HG03575 (cell line): Measurements from ENCODE around the gene PLA2G4A.
A peak's percentile ranks its signal among the peaks of the same experiment; 100 is the strongest.

ENCODE experiments used
- ATAC-seq: cut with Tn5 transposase; IDR thresholded peaks from one replicate; pipeline ENCODE4 v1.9.1; 2021; ENCODE audit not compliant: unreplicated experiment, insufficient number of reproducible peaks, low FRiP score; ENCODE audit errors: extremely low read depth

PLA2G4A gene

DNA sequence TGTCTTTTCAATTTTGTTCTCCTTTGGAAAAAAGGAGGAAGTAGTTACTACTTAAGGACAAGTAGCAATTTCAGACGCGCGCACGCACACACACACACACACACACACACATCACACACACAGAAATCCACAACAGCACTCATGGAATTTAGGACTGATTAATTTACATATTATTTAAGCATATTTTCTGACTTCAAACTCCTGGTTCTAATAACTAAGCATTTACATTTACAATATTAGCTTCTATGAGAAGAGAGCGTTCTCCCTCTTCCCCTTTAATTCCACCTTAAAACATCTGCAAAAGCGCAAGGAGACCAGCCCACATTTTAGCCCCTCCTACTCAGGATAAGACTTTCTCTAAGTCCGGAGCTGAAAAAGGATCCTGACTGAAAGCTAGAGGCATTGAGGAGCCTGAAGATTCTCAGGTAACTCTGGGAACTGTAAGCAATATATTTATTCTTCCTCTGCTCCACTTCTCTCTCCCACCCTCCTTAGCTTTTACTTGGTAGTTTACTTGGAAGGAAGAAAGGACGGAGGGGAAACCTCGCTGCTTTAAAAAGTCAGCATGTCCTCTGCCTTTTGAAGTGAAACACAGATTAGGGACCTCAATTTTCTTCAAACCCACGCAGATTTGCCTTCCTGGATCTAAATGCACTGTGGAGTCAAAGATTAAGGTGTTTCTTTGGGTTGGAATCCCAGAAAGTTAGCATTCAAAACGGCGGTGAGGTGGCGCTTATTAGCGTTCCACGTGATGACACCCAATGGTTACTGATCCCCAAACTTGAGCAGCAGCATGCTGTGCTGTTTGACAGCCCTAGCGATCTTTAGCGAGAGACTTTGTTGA, at the start of gene PLA2G4A:
Gene PLA2G4A (plus strand): TSS at position 339 of the 844 bp plus-strand sequence. CDS start 25,406 bp downstream, outside the sequence.
- peak; percentile 53 for ATAC-seq

DNA sequence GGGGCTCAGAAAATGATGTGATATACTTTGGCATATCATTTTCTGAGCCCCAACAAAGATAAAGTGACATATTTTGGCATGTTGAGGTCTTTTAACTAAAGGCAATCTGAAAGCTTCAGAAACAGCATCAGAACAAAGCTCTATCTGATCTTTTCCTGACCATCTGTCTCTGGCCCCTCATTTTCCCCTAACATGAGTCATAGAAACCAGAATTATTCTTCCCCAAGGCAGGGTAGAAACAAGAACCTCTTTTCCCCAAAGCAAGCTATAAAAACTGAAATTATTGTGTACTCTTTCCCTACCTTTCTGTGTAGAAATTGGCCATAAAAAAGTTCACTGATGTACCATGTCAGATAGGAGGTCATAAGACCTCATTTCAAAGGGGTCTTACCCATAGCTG, 48.7 kb upstream of the PLA2G4A start:
- ATAC-seq = no peak

DNA sequence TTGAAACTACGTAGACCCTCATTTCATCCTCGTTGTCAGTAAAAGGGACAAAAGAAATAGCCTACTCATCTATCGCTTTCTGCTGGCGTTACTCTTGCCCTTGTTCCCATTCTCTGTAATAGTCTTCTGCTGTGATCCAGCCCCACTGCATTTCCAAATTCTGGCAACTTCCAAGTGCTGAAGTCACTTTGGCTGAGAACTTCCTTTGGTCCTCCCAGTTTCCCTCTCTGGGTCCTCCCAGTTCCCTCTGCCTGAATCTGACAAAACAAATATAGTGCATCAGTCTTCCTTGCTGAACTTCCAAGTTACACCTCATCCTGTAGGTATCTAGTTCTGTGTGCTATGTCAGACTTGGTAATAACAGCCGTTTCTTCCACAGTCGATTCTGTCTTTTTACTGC, 47.0 kb upstream of the PLA2G4A start:
- ATAC-seq = no peak

DNA sequence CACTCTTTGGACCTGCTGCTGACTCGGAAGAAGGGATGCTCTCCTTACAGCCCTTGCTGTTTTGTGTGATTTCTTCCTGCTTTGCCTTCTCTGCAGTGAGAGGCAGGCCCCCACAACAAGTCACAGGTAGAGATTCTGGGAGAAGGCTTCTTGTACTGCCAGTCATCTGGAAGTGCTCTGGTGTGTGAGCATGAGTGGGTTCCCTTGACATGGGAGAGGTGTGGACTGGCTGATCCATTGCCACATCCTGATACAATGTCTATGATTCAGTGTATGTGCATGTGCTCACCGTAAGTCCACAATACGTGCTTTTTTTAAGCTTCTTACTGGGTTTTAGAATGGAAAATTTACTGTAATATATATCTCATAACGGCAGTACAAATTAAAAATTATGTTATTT, 46.0 kb upstream of the PLA2G4A start:
- ATAC-seq = no peak

GRCh38 chr1:186783193-186783592, 45.6 kb upstream of the PLA2G4A start:
- no peak for ATAC-seq

GRCh38 chr1:186785503-186785902, 43.2 kb upstream of the PLA2G4A start:
- ATAC-seq = no peak

DNA sequence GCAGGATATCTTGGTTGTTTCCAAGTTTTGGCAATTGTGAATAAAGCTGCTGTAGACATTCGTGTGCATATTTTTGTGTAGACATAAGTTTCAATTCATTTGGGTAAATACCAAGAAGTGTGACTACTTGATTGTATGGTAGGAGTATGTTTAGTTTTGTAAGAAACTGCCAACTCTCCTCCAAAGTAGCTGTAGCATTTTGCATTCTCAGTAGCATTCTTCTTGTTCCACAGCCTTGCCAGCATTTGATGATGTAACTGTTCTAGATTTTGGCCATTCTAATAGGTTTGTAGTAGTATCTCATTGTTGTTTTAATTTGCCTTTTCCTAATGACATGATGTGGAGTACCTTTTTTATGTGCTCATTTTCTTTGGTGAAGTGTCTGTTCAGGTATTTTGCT, 38.6 kb upstream of the PLA2G4A start:
- ATAC-seq = no peak

- ATAC-seq = no peak
Observed at GRCh38 chr1:186792870-186793581, 35.7 kb upstream of the PLA2G4A start.

- no peak for ATAC-seq
Observed at GRCh38 chr1:186793582-186793927, 35.2 kb upstream of the PLA2G4A start.

DNA sequence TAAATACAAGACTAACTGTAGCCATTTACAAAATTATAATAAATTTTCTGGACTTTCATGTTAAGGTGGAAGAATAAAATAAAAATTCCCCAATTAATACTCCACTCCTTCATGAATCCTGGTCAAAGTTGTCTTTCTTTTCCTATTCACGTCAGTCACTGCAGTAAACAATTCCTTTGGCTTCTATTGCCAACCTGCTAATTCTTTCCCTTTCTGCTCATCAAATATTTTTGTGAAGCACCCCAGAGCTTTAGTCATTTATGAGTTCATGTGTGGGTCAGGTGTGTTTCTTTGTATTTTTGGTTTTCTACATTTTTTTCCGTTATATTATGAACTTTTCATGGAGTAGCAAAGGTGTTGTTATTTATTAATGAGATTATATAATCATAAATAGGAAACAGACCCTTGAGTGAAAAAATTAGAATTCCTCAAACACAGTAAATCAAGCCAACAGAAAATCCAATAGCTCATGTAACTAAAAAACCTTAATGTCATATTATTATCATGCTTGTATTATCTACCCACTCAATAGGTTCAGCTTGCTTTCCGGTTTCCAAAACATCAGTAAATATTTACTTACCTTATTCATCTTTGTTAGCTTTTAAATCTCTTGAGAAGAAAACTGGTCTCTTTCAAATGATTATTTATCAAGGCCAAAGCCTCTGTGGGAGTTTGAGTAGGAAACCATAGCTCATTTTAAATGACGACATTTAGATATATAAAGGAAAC, 29.6 kb upstream of the PLA2G4A start:
- ATAC-seq = no peak

DNA sequence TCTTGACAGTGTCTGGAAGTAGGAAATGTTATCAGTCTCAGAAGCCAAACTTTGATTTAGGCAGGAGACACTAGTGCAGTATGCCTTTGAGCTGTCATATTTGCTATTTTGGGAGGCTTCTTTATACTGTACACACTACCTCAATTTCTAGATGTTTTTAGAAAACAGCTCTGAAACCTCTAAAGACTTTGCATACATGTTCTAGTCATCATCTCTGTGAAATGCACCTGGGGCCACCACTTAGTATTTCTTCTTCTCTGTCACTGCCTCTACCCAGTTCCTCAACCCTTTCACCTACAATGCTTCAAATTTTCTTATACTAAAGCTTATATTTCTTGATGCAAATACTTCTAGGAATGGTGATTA, 29.1 kb upstream of the PLA2G4A start:
- peak; percentile 74 for ATAC-seq

GRCh38 chr1:186802388-186802787, 26.4 kb upstream of the PLA2G4A start:
- no peak for ATAC-seq

GRCh38 chr1:186804679-186805078, 24.1 kb upstream of the PLA2G4A start:
- ATAC-seq = no peak

- no peak for ATAC-seq
Observed at GRCh38 chr1:186806477-186806876, 22.3 kb upstream of the PLA2G4A start.

- no peak for ATAC-seq
Observed at GRCh38 chr1:186807163-186807562, 21.6 kb upstream of the PLA2G4A start.

GRCh38 chr1:186811892-186812291, 16.9 kb upstream of the PLA2G4A start:
- ATAC-seq = no peak

- ATAC-seq = no peak
Observed at GRCh38 chr1:186812570-186812969, 16.2 kb upstream of the PLA2G4A start.

DNA sequence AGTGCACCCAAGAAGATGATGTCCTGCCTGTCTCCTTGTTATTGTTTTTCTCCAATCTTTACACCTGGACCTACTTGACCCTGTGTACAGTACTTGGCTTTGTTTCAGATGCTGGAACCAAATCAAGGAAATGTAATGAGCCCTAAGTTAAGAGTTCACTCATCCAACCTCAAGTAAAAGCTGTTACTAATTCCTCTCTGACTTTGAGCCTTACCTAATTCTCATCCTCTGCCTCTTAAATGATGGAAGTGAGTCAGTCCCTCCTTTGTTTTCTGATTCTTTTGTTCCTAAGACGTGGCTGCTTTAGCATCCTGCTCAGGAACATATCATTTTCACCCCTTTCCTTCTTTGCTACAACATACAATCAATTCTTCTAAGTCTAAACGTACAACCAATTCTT, 15.3 kb upstream of the PLA2G4A start:
- ATAC-seq = no peak

DNA sequence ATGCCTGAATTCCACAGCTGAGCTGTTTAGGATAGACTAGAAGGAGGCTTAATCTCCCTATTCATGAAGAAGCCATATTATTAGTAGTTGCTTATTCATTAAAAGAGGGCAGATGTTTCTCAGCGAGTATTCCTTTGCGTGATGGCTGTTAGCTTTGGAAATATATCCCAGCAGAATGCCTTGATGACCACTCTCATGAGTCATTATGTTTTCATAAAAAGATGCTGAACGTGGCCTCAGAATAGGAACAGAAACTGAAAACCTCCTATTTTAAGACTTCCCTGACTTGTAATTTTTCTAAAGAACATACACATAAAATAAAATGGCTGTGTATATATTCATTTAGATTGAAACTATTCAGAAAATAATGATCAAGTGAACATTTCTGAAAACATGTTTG, 9.6 kb upstream of the PLA2G4A start:
- ATAC-seq = peak; percentile 44

DNA sequence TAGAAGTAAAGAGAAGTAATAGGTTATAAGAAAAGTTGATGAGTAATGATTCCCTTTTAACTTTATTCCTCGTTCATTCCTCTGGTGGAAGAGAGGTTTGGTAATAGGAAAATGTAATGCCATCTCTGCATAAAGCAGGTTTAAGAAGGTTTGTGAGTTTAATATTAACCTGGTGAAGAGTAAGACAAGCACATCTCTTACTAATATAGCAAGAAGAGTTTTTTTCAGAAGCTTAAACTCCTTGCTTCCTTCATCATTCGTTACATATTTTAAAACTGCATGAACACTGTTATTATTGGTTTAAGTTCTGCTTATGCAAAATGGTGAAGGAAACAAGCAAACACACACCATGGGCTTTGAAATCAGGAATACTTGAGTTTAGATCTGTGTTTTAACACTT, 9.2 kb upstream of the PLA2G4A start:
- ATAC-seq = no peak
